SK-N-SH (cell line): ENCODE data around the gene TNNT3. TPM values are rescaled to one million over a fixed set of nuclear protein-coding genes. Genes with fewer than 3 reads are reported as not detected.
A peak's percentile ranks its signal among the peaks of the same experiment; 100 is the strongest.

Source experiments
- CTCF ChIA-PET: fragments of 300-600, 350-600 bp; formaldehyde crosslinking; extraction: SDS; loops from one replicate; lab custom pipeline; 2021; lab: Yijun Ruan, JAX
- POLR2A ChIA-PET: fragments of 350-600 bp; sonication (Branson Sonifier 250); formaldehyde crosslinking; extraction: SDS; loops from one replicate; lab custom pipeline; 2020; ENCODE audit warnings: antibody characterized with exemption, inconsistent platforms; lab: Yijun Ruan, JAX
- DNase-seq: peaks from one replicate; pipeline ENCODE4 v3.0.0; 2012
- H2AFZ ChIP-seq: fragments of 200-600 bp; sonication (generic); 2 replicates; pipeline ENCODE4 v1.8.1; 2016; ENCODE audit warnings: antibody characterized with exemption, mild to moderate bottlenecking, low read depth
- H3F3A ChIP-seq: fragments of 200-600 bp; sonication (generic); replicated peaks from 2 replicates; pipeline ENCODE3; 2016; ENCODE audit warnings: antibody characterized with exemption, mild to moderate bottlenecking; ENCODE audit not compliant: insufficient read depth
- H3K27ac ChIP-seq, 2 experiments: fragments of 200-500 bp in 1 of 2; fragments of 200-600 bp in 1 of 2; sonication (Bioruptor generic) in 1 of 2; sonication (generic), shearing (Covaris generic) in 1 of 2; 2 replicates each; pipeline versions ENCODE4 v1.5.1 to v1.6.1; 2014 to 2016; ENCODE audit warnings: low read depth in 2 of 2, inconsistent platforms in 1 of 2, low read length in 1 of 2, mild to moderate bottlenecking in 1 of 2, mixed read lengths in 1 of 2
- H3K27me3 ChIP-seq: fragments of 200-600 bp; sonication (generic), shearing (Covaris generic); 2 replicates; pipeline ENCODE4 v1.6.1; 2016; ENCODE audit warnings: mixed run types; ENCODE audit not compliant: insufficient read depth
- H3K36me3 ChIP-seq, 2 experiments: fragments of 200-500 bp in 1 of 2; fragments of 200-600 bp in 1 of 2; sonication (Bioruptor generic) in 1 of 2; sonication (generic) in 1 of 2; replicated peaks in 1 of 2; 2 replicates each; pipeline versions ENCODE3 to v1.5.1; 2014 to 2016; ENCODE audit warnings: low read length in 1 of 2, mild to moderate bottlenecking in 1 of 2; ENCODE audit not compliant: insufficient read depth in 2 of 2, control insufficient read depth in 1 of 2
- H3K4me1 ChIP-seq, 2 experiments: fragments of 200-500 bp in 1 of 2; fragments of 200-600 bp in 1 of 2; sonication (Bioruptor generic) in 1 of 2; sonication (generic), shearing (Covaris generic) in 1 of 2; 2 replicates each; pipeline versions ENCODE4 v1.5.1 to v1.6.1; 2014 to 2016; ENCODE audit warnings: low read depth in 1 of 2, low read length in 1 of 2, mixed run types in 1 of 2; ENCODE audit not compliant: insufficient read depth in 2 of 2, control insufficient read depth in 1 of 2
- H3K4me2 ChIP-seq: fragments of 200-600 bp; sonication (generic), shearing (Covaris generic); 2 replicates; pipeline ENCODE4 v1.6.1; 2017; ENCODE audit warnings: mixed run types
- H3K4me3 ChIP-seq, 2 experiments: fragments of 200-500 bp in 1 of 2; fragments of 200-600 bp in 1 of 2; sonication (Bioruptor generic) in 1 of 2; sonication (generic), shearing (Covaris generic) in 1 of 2; 2 replicates each; pipeline versions ENCODE4 v1.5.1 to v1.8.1; 2014 to 2016; ENCODE audit warnings: low read depth in 2 of 2, inconsistent platforms in 1 of 2, low read length in 1 of 2, mild to moderate bottlenecking in 1 of 2, mixed read lengths in 1 of 2, moderate library complexity in 1 of 2
- H3K79me2 ChIP-seq: fragments of 200-600 bp; sonication (generic); 2 replicates; pipeline ENCODE4 v1.8.1; 2017; ENCODE audit warnings: mild to moderate bottlenecking; ENCODE audit not compliant: insufficient read depth
- H3K9ac ChIP-seq: fragments of 200-600 bp; sonication (generic); 2 replicates; pipeline ENCODE4 v1.6.1; 2017; ENCODE audit warnings: mixed run types
- H3K9me2 ChIP-seq: fragments of 200-600 bp; sonication (generic); 2 replicates; pipeline ENCODE4 v1.6.1; 2017; ENCODE audit warnings: mixed run types
- H3K9me3 ChIP-seq: fragments of 200-600 bp; sonication (generic); 2 replicates; pipeline ENCODE4 v1.6.1; 2017; ENCODE audit warnings: mixed run types, mild to moderate bottlenecking, moderate library complexity
- H4K20me1 ChIP-seq: fragments of 200-600 bp; sonication (generic); 2 replicates; pipeline ENCODE4 v1.6.1; 2017; ENCODE audit warnings: mild to moderate bottlenecking, mixed run types; ENCODE audit not compliant: insufficient read depth
- CTCF ChIP-seq: fragments of 200-600 bp; sonication (generic); IDR thresholded peaks from 2 replicates; pipeline ENCODE4 v1.6.1; 2017; ENCODE audit warnings: antibody characterized with exemption, mild to moderate bottlenecking, moderate library complexity
- EP300 ChIP-seq, 2 experiments: IDR thresholded peaks; 2 replicates each; pipeline versions ENCODE4 v1.4.0 to v1.6.1; 2012; ENCODE audit warnings: borderline replicate concordance in 1 of 2, low read depth in 1 of 2, low read length in 1 of 2
- FOXJ3 ChIP-seq: sonication (generic); formaldehyde crosslinking; IDR thresholded peaks from 2 replicates; pipeline ENCODE4 v1.5.1; 2020; ENCODE audit warnings: mild to moderate bottlenecking, missing genetic modification reagents
- FOXM1 ChIP-seq: IDR thresholded peaks from 2 replicates; pipeline ENCODE4 v1.4.0; 2012; ENCODE audit warnings: low read depth, mild to moderate bottlenecking
- GABPA ChIP-seq: IDR thresholded peaks from 2 replicates; pipeline ENCODE4 v1.4.0; 2012; ENCODE audit warnings: low read depth, mild to moderate bottlenecking
- GATA2 ChIP-seq: sonication (generic); formaldehyde crosslinking; IDR thresholded peaks from 2 replicates; pipeline ENCODE4 v1.5.0; 2020; ENCODE audit warnings: mild to moderate bottlenecking, missing genetic modification reagents
- JUND ChIP-seq: IDR thresholded peaks from 2 replicates; pipeline ENCODE4 v1.4.0; 2012
- MAX ChIP-seq: IDR thresholded peaks from 2 replicates; pipeline ENCODE4 v1.4.0; 2012; ENCODE audit warnings: low read depth
- MEF2A ChIP-seq: IDR thresholded peaks from 2 replicates; pipeline ENCODE4 v1.4.0; 2012; ENCODE audit warnings: low read depth, borderline replicate concordance
- MXI1 ChIP-seq: IDR thresholded peaks from 2 replicates; pipeline ENCODE4 v1.6.1; 2012; ENCODE audit warnings: mild to moderate bottlenecking, low read depth, low read length, improper control_type of control experiment
- NFIC ChIP-seq: IDR thresholded peaks from 2 replicates; pipeline ENCODE4 v1.4.0; 2012; ENCODE audit warnings: borderline replicate concordance
- PBX3 ChIP-seq: IDR thresholded peaks from 2 replicates; pipeline ENCODE4; 2012
- POLR2AphosphoS5 ChIP-seq: IDR thresholded peaks from 2 replicates; pipeline ENCODE4 v1.6.1; 2012; ENCODE audit warnings: low read depth, low read length
- RAD21 ChIP-seq: IDR thresholded peaks from 2 replicates; pipeline ENCODE4 v1.6.1; 2012; ENCODE audit warnings: mild to moderate bottlenecking, low read length
- RXRA ChIP-seq: IDR thresholded peaks from 2 replicates; pipeline ENCODE4 v1.4.0; 2012; ENCODE audit warnings: low read depth, mild to moderate bottlenecking, borderline replicate concordance
- SIN3A ChIP-seq: IDR thresholded peaks from 2 replicates; pipeline ENCODE4 v1.6.1; 2012; ENCODE audit warnings: low read depth, mild to moderate bottlenecking, low read length, moderate library complexity, borderline replicate concordance
- SMC3 ChIP-seq: IDR thresholded peaks from 2 replicates; pipeline ENCODE4 v1.6.1; 2012; ENCODE audit warnings: low read depth, low read length, improper control_type of control experiment
- TAF1 ChIP-seq: IDR thresholded peaks from 2 replicates; pipeline ENCODE4 v1.6.1; 2012; ENCODE audit warnings: low read depth, mild to moderate bottlenecking, low read length, moderate library complexity, borderline replicate concordance
- TCF12 ChIP-seq: IDR thresholded peaks from 2 replicates; pipeline ENCODE4 v1.4.0; 2012
- TEAD4 ChIP-seq: IDR thresholded peaks from 2 replicates; pipeline ENCODE4 v1.4.0; 2012; ENCODE audit warnings: mild to moderate bottlenecking, borderline replicate concordance; ENCODE audit not compliant: insufficient read depth
- USF2 ChIP-seq: fragments of 150-350 bp; IDR thresholded peaks from 2 replicates; pipeline ENCODE4 v1.6.1; 2017; ENCODE audit warnings: antibody characterized with exemption, low read length, low read depth, borderline replicate concordance
- ZBTB33 ChIP-seq: IDR thresholded peaks from 2 replicates; pipeline ENCODE4 v1.4.0; 2012; ENCODE audit warnings: low read depth, borderline replicate concordance
- WGBS: methylation state at CpG from one replicate; pipeline ENCODE4 v1.1.6; 2017; ENCODE audit warnings: low lambda C conversion rate; 5-methylcytosine and 5-hydroxymethylcytosine counted together
- polyA plus RNA-seq, 3 experiments: library from polyadenylated mRNA; depleted of rRNA; stranded (reverse); fragments of >200 nt; gene quantifications; 2 replicates each; pipeline ENCODE4 v1.2.3, GENCODE V29; 2012

TNNT3 gene
- polyA plus RNA-seq, 1 of the 3 experiments (the other 2 are of a cell fraction), result not detected

GRCh38 chr11:1924181-1924580, 4.7 kb downstream of the TNNT3 start:
- Histone ChIP-seq H3K79me2 (no peaks in the 10 kb centered on the region), H3K9me2 (no peaks in the 10 kb centered on the region), H3F3A (no peaks in the 10 kb centered on the region), H3K36me3 (no peaks in the 10 kb centered on the region), H3K9ac (no peak overlapping the region), H2AFZ (no peak overlapping the region), H4K20me1 (no peaks in the 10 kb centered on the region), H3K27ac (no peak overlapping the region), H3K4me3 (no peak overlapping the region), H3K4me1 (peaks cover 0 to 15% of the 10 kb centered on the region in 2 experiments; a peak in 1 of 4 replicates), H3K9me3 (no peaks in the 10 kb centered on the region), H3K27me3 (no peaks in the 10 kb centered on the region), H3K4me2 (no peak overlapping the region)
- ChIA-PET CTCF (interaction anchor here (5.1 kb wide), 1 partner anchor 42 kb away, joined by 40 read pairs; no protein-coding TSS in a partner anchor), POLR2A (no interaction called here)
- 81% methylated on average over 17 of the region's 17 CpGs for WGBS
- TF ChIP-seq FOXM1, result no peak
- TF ChIP-seq TCF12, result no peak
- no peak for TF ChIP-seq CTCF
- TF ChIP-seq POLR2AphosphoS5, result no peak
- no peak for TF ChIP-seq NFIC
- TF ChIP-seq SIN3A, result no peak
- TF ChIP-seq JUND, result no peak
- TF ChIP-seq MAX, result no peak
- TF ChIP-seq GABPA, result no peak
- TF ChIP-seq MEF2A, result no peak
- no peak for TF ChIP-seq EP300 (IDR thresholded peaks at IDR 0.05; ENCODE audit: borderline replicate concordance in 1 of 2, low read depth in 1 of 2, low read length in 1 of 2)
- no peak for TF ChIP-seq RXRA
- TF ChIP-seq FOXJ3 (CRISPR knock-in tag), result no peak
- no peak for TF ChIP-seq GATA2 (CRISPR knock-in tag)
- TF ChIP-seq MXI1, result no peak
- DNase-seq, result no peak

- Histone ChIP-seq H3K9me2 (no peaks in the 10 kb centered on the region), H2AFZ (no peak overlapping the region), H4K20me1 (no peaks in the 10 kb centered on the region), H3F3A (no peaks in the 10 kb centered on the region), H3K27me3 (no peaks in the 10 kb centered on the region), H3K36me3 (no peaks in the 10 kb centered on the region), H3K27ac (no peak overlapping the region), H3K4me3 (no peak overlapping the region), H3K4me2 (no peak overlapping the region), H3K4me1 (peaks cover 0 to 15% of the 10 kb centered on the region in 2 experiments; a peak in 1 of 4 replicates), H3K9ac (no peak overlapping the region), H3K9me3 (no peaks in the 10 kb centered on the region), H3K79me2 (no peaks in the 10 kb centered on the region)
- WGBS, result 66% methylated on average over 12 of the region's 21 CpGs
- DNase-seq, result peak; percentile 47
- CTCF ChIA-PET, result interaction anchor here (5.1 kb wide), 1 partner anchor 43 kb away, joined by 40 read pairs; no protein-coding TSS in a partner anchor
- POLR2A ChIA-PET, result no interaction called here
- TF ChIP-seq TEAD4, result no peak
- TF ChIP-seq USF2, result no peak
- no peak for TF ChIP-seq RAD21
- no peak for TF ChIP-seq MXI1
- TF ChIP-seq GATA2 (CRISPR knock-in tag), result no peak
- no peak for TF ChIP-seq NFIC
- no peak for TF ChIP-seq SMC3
- TF ChIP-seq TAF1, result no peak
- TF ChIP-seq GABPA, result no peak
- TF ChIP-seq PBX3, result no peak
- no peak for TF ChIP-seq JUND
- TF ChIP-seq ZBTB33, result no peak
These were observed 5.3 kb downstream of the TNNT3 start for GRCh38 chr11:1924646-1925372.
